VCaP (cell line): ENCODE results near the gene RASA2.
A peak's percentile ranks its signal among the peaks of the same experiment; 100 is the strongest.

ENCODE experiments used
- H3K27ac ChIP-seq: fragments of 450-650 bp; 2 replicates; pipeline ENCODE4 v1.5.1; 2017
- TF ChIP-seq, protein P1 (sequence below): fragments of 450-650 bp; conservative IDR thresholded peaks from 2 replicates; pipeline ENCODE4 v1.5.1; 2017; ENCODE audit warnings: mild to moderate bottlenecking, moderate library complexity

RASA2 gene

DNA sequence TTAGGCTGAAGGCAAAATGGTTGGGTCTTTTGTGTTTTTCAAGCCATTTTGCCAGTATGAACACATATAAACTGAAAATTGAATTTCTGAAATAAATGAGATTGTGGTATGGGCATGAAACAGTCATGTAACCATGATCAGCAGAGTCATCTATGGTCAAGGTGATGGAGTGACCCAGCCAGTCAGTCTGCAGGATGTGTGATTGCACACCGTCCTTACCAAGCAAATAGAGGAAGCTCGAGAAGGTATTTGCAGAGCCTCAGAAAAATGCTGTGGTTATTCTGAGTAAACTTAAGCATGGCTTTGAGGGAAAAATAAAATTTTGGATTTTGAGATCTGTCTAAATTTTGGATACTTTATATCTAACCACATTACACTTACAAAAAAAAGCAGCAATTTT lies 155.4 kb downstream of the RASA2 start:
- TF ChIP-seq, protein P1, sequence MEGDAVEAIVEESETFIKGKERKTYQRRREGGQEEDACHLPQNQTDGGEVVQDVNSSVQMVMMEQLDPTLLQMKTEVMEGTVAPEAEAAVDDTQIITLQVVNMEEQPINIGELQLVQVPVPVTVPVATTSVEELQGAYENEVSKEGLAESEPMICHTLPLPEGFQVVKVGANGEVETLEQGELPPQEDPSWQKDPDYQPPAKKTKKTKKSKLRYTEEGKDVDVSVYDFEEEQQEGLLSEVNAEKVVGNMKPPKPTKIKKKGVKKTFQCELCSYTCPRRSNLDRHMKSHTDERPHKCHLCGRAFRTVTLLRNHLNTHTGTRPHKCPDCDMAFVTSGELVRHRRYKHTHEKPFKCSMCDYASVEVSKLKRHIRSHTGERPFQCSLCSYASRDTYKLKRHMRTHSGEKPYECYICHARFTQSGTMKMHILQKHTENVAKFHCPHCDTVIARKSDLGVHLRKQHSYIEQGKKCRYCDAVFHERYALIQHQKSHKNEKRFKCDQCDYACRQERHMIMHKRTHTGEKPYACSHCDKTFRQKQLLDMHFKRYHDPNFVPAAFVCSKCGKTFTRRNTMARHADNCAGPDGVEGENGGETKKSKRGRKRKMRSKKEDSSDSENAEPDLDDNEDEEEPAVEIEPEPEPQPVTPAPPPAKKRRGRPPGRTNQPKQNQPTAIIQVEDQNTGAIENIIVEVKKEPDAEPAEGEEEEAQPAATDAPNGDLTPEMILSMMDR = no peak

DNA sequence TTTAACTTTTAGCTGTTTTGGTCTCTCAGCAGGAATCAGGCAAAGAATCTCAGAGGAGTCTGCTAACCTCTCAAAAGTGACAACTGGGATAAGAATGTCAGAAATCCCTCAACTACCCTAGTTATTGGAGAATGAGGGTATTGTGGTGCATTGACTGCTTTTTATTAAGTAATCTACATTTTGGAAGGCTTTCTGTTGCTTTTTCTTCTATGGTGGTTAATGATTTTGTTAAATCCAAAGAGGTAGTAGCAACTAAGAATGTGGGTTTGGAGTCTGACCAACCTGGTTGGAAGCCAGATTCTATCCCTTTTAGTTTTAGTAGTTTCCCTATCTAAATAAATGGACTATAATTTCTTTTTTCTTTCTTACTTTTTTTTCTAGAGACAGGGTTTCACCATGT lies 156.6 kb downstream of the RASA2 start:
- no peak overlapping the region for H3K27ac ChIP-seq
- TF ChIP-seq, protein P1 = no peak

More for the DNA sequence above, 155.4 kb downstream of the RASA2 start:
- peak overlapping the region; percentile 27; the same call in 1 of the 2 replicates for H3K27ac ChIP-seq

DNA sequence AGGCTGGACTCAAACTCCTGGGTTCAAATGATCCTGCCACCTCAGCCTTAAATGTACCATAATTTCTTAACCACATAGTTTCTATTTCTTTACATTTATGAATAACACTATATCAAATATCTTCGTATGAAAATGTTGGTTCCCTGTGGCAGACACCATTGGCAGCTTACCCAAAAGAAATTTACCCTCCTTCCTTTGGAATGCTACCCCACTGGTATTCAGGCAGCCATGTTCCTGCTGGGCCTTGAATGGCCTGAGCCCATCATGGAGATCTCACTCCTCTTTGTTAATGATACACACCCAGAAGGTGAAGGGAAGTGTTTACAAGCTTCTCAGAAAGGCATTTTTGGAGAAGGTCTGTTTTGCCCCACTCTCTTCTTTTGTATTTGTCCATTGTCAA lies 157.0 kb downstream of the RASA2 start:
- no peak overlapping the region for H3K27ac ChIP-seq
- TF ChIP-seq, protein P1 = no peak

DNA sequence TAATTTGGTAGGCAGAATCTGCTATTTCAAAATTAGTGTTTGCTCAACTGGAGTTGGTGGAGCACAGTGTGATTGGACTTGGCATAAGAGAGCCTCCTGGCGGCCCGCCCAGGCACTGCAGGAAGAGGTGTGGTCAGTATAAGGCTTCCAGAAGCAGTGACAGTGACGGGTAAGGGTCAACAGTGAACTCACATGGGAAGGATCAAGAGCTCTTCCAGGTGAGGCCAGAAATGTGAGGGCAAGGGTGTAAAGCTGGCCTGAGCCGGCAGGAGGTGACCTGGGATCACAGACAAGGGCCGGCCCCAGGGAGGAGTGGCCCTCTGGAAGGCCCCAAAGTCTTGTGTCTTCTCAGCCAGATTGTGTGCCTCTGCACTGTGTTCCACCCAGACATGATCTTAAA lies 158.1 kb downstream of the RASA2 start:
- TF ChIP-seq, protein P1 = peak; percentile 56
- no peak overlapping the region for H3K27ac ChIP-seq

DNA sequence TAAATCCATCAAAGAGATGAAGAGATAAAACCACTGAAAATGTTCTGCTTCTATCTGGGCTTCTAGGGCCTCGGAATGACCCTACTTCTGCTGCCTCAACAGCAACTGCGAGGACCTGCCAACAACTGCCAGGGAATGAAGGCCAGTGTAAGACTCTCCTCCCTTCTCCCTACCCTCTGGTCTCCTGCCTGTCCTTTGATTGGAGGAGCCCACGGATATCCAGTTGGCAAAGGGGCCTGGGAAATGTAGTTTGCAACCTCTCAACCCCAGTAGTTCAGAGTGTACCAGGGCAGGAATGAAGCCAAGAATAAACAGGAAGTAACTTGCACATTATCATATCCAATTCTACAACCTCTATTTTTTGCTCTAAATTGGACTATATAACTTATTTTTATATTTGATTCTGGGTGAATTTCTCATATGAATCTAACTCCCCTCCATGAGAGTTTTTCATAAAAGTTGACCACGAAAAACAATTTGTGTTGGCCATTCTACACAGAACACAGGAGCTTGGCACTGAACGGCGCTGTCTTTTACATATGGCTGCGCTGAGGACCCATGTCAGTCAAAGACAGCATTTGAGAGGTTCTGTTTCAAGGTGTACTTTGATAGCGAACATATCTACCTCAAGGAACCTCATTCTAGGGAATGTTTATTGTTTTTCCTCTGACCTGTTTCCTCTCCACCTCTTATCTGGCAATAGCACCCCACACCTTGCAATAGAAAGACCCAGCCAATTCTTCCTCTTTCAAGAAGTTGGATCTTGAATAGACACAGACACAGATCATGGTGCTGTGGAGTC lies 160.1 kb downstream of the RASA2 start:
- no peak overlapping the region for H3K27ac ChIP-seq
- TF ChIP-seq, protein P1 = no peak

DNA sequence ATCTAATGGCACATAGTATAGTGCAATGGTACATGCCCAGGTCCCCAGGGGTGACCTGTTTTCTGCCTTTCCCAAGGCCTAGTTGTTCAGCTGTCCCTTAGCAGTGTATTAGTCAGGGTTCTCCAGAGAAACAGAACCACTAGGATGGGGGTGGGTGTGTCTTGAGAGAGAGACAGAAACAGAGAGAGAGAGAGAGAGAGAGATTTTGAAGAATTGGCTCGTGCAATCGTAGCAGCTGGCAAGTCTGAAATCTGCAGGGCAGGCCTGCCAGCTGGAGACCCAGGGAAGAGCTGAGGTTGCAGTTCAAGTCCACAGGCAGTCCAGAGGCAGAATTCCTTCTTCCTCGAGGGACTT lies 160.7 kb downstream of the RASA2 start:
- TF ChIP-seq, protein P1 = no peak
- H3K27ac ChIP-seq = no peak overlapping the region

DNA sequence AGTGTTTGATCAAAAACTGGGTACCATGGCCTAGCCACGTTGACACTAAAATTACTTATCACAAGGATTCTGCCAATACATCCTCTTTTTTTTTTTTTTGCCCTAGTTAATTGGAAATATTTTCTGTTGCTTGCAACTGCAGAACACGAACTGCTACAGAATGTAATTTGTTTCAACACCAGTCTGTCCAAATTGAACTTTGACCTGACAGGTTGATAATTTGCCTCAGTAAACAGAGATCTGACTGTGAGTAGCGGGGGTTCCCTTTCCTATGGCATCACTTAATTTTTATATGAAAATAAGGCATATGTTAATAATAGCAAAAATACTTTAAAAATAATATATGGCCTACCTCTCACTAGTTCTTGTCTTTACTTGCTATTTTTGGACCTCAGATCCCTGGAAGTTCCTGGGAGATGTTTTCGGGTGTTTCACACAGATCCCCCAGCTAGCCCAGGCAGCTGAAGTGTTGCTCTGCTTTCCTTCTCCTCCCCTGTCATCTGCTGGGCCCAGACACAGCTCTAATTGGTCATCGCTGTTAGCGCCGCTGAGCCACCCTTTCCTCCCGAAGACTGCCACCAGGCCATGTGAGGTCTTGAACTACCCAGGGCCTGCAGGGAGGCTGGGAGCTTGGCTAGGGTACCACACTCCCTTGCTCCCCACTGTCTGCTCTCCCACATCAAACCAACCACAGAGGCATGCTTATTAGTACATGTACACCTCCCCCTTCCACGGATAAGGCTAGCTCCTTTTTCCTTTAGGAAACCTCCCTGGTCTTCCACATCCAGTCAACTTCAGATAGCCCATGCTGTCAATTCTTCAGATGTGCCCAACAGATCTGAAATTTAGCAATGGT lies 161.5 kb downstream of the RASA2 start:
- H3K27ac ChIP-seq = no peak overlapping the region
- TF ChIP-seq, protein P1 = no peak
